Memory B cell (primary cell): Measurements from ENCODE around the gene IL6ST.
"Not testable (repeated sequence)": the region's sequence is repeated elsewhere in the genome, so short reads cannot be mapped to it uniquely, and the experiment has no call there.

Experiments
- ATAC-seq: fragments of 150-1000 bp; cut with Tn5 transposase; 2 replicates; pipeline ENCODE4 v1.10.0; 2021; ENCODE audit warnings: low read depth, mild to moderate bottlenecking, moderate library complexity
- DNase-seq, 2 donors: peaks; one replicate each; pipeline ENCODE4 v3.0.0; 2022; ENCODE audit warnings: low spot score in 2 of 2
- H3K27ac Mint-ChIP-seq: one replicate; pipeline ENCODE4 v1.8.0; 2022; ENCODE audit warnings: mild to moderate bottlenecking, moderate library complexity, mixed read lengths
- H3K27me3 Mint-ChIP-seq: one replicate; pipeline ENCODE4 v1.8.0; 2022; ENCODE audit warnings: mixed read lengths
- H3K36me3 Mint-ChIP-seq: one replicate; pipeline ENCODE4 v1.8.0; 2022; ENCODE audit warnings: mild to moderate bottlenecking, mixed read lengths
- H3K4me1 Mint-ChIP-seq: one replicate; pipeline ENCODE4 v1.8.0; 2022; ENCODE audit warnings: mixed read lengths
- H3K4me3 Mint-ChIP-seq: one replicate; pipeline ENCODE4 v1.8.0; 2022; ENCODE audit warnings: mild to moderate bottlenecking, moderate library complexity, mixed read lengths
- H3K9me3 Mint-ChIP-seq: one replicate; pipeline ENCODE4 v1.8.0; 2022; ENCODE audit warnings: mixed read lengths

Gene IL6ST

GRCh38 chr5:55969956-55970355, 24.8 kb downstream of the IL6ST start:
- Mint-ChIP-seq H3K4me1 (peaks cover 5% of the 10 kb centered on the region), H3K4me3 (no peak overlapping the region), H3K27ac (peak overlapping the region; percentile 13), H3K36me3 (peaks cover 15% of the 10 kb centered on the region), H3K27me3 (no peaks in the 10 kb centered on the region), H3K9me3 (no peaks in the 10 kb centered on the region)
- ATAC-seq (no peak), DNase-seq (no peak)

- peaks cover 15% of the 10 kb centered on the region for H3K36me3 Mint-ChIP-seq
- H3K27me3 Mint-ChIP-seq, result no peaks in the 10 kb centered on the region
- ATAC-seq (no peak), DNase-seq (no peak)
- no peaks in the 10 kb centered on the region for H3K9me3 Mint-ChIP-seq
- H3K27ac Mint-ChIP-seq, result no peak overlapping the region
- no peak overlapping the region for H3K4me3 Mint-ChIP-seq
- H3K4me1 Mint-ChIP-seq, result peaks cover 5% of the 10 kb centered on the region
Observed at GRCh38 chr5:55966284-55966683, 28.5 kb downstream of the IL6ST start.

- Mint-ChIP-seq H3K27me3 (no peaks in the 10 kb centered on the region), H3K4me1 (peaks cover 3% of the 10 kb centered on the region), H3K4me3 (no peak overlapping the region), H3K27ac (no peak overlapping the region), H3K9me3 (no peaks in the 10 kb centered on the region), H3K36me3 (peaks cover 13% of the 10 kb centered on the region)
- ATAC-seq (no peak), DNase-seq (no peak)
Observed at GRCh38 chr5:55965525-55965924, 29.2 kb downstream of the IL6ST start.

- H3K9me3 Mint-ChIP-seq, result no peaks in the 10 kb centered on the region
- no peaks in the 10 kb centered on the region for H3K27me3 Mint-ChIP-seq
- no peak overlapping the region for H3K4me3 Mint-ChIP-seq
- no peaks in the 10 kb centered on the region for H3K4me1 Mint-ChIP-seq
- ATAC-seq (no peak), DNase-seq (no peak)
- peaks cover 11% of the 10 kb centered on the region for H3K36me3 Mint-ChIP-seq
- no peak overlapping the region for H3K27ac Mint-ChIP-seq
Observed at GRCh38 chr5:55960779-55961178, 34.0 kb downstream of the IL6ST start.

GRCh38 chr5:55959208-55959607, 35.6 kb downstream of the IL6ST start:
- Mint-ChIP-seq H3K27me3 (no peaks in the 10 kb centered on the region), H3K36me3 (peaks cover 12% of the 10 kb centered on the region), H3K9me3 (no peaks in the 10 kb centered on the region), H3K4me3 (no peak overlapping the region), H3K4me1 (no peaks in the 10 kb centered on the region), H3K27ac (no peak overlapping the region)
- ATAC-seq, result no peak
- no peak for DNase-seq

- H3K36me3 Mint-ChIP-seq, DNase-seq, H3K9me3 Mint-ChIP-seq, H3K4me3 Mint-ChIP-seq, H3K27me3 Mint-ChIP-seq, H3K27ac Mint-ChIP-seq, H3K4me1 Mint-ChIP-seq, ATAC-seq: not testable (repeated sequence)
Observed at GRCh38 chr5:55941154-55941553, 53.6 kb downstream of the IL6ST start.

GRCh38 chr5:55937598-55937997, 57.2 kb downstream of the IL6ST start:
- not testable (repeated sequence) for H3K27ac Mint-ChIP-seq

GRCh38 chr5:55936100-55936693, 58.6 kb downstream of the IL6ST start:
- ATAC-seq (peak; percentile 90), DNase-seq (peak; percentile 62 to 69)
- no peak overlapping the region for H3K4me3 Mint-ChIP-seq
- no peak overlapping the region for H3K27ac Mint-ChIP-seq
- H3K4me1 Mint-ChIP-seq, result no peaks in the 10 kb centered on the region
- no peaks in the 10 kb centered on the region for H3K36me3 Mint-ChIP-seq
- H3K27me3 Mint-ChIP-seq, result no peaks in the 10 kb centered on the region
- no peaks in the 10 kb centered on the region for H3K9me3 Mint-ChIP-seq

More at GRCh38 chr5:55937598-55937997, 57.2 kb downstream of the IL6ST start:
- H3K4me1 Mint-ChIP-seq, H3K4me3 Mint-ChIP-seq, H3K27me3 Mint-ChIP-seq, DNase-seq, H3K9me3 Mint-ChIP-seq, ATAC-seq, H3K36me3 Mint-ChIP-seq: not testable (repeated sequence)

- no peak overlapping the region for H3K27ac Mint-ChIP-seq
- H3K4me1 Mint-ChIP-seq, result no peaks in the 10 kb centered on the region
- H3K36me3 Mint-ChIP-seq, result no peaks in the 10 kb centered on the region
Observed at GRCh38 chr5:55935371-55935770, 59.4 kb downstream of the IL6ST start.

GRCh38 chr5:55934720-55935119, 60.0 kb downstream of the IL6ST start:
- H3K27me3 Mint-ChIP-seq, result peaks cover 1% of the 10 kb centered on the region
- no peaks in the 10 kb centered on the region for H3K4me1 Mint-ChIP-seq
- H3K4me3 Mint-ChIP-seq, result no peak overlapping the region
- no peaks in the 10 kb centered on the region for H3K9me3 Mint-ChIP-seq
- ATAC-seq, result no peak
- H3K36me3 Mint-ChIP-seq, result no peaks in the 10 kb centered on the region
- DNase-seq, result no peak
- no peak overlapping the region for H3K27ac Mint-ChIP-seq

More at GRCh38 chr5:55935371-55935770, 59.4 kb downstream of the IL6ST start:
- no peak overlapping the region for H3K4me3 Mint-ChIP-seq
- ATAC-seq (no peak), DNase-seq (no peak)
- no peaks in the 10 kb centered on the region for H3K27me3 Mint-ChIP-seq
- H3K9me3 Mint-ChIP-seq, result no peaks in the 10 kb centered on the region

GRCh38 chr5:55934115-55934613, 60.6 kb downstream of the IL6ST start:
- H3K4me3 Mint-ChIP-seq, result no peak overlapping the region
- no peaks in the 10 kb centered on the region for H3K4me1 Mint-ChIP-seq
- ATAC-seq (no peak), DNase-seq (no peak)
- H3K27ac Mint-ChIP-seq, result no peak overlapping the region
- no peaks in the 10 kb centered on the region for H3K36me3 Mint-ChIP-seq
- H3K27me3 Mint-ChIP-seq, result peaks cover 1% of the 10 kb centered on the region
- no peaks in the 10 kb centered on the region for H3K9me3 Mint-ChIP-seq

GRCh38 chr5:55933377-55934114, 61.2 kb downstream of the IL6ST start:
- Mint-ChIP-seq H3K27me3 (peaks cover 1% of the 10 kb centered on the region), H3K9me3 (no peaks in the 10 kb centered on the region), H3K4me3 (no peak overlapping the region), H3K4me1 (no peaks in the 10 kb centered on the region), H3K27ac (no peak overlapping the region), H3K36me3 (no peaks in the 10 kb centered on the region)
- DNase-seq (no peak), ATAC-seq (no peak)

GRCh38 chr5:55932700-55933099, 62.1 kb downstream of the IL6ST start:
- H3K36me3 Mint-ChIP-seq, result no peaks in the 10 kb centered on the region
- no peak for ATAC-seq
- H3K27me3 Mint-ChIP-seq, result peaks cover 1% of the 10 kb centered on the region
- no peak overlapping the region for H3K27ac Mint-ChIP-seq
- no peaks in the 10 kb centered on the region for H3K4me1 Mint-ChIP-seq
- no peaks in the 10 kb centered on the region for H3K9me3 Mint-ChIP-seq
- DNase-seq, result no peak
- no peak overlapping the region for H3K4me3 Mint-ChIP-seq

GRCh38 chr5:55929020-55929799, 65.6 kb downstream of the IL6ST start:
- H3K9me3 Mint-ChIP-seq, result peaks cover 2% of the 10 kb centered on the region
- H3K27me3 Mint-ChIP-seq, result peaks cover 5% of the 10 kb centered on the region
- H3K4me1 Mint-ChIP-seq, result no peaks in the 10 kb centered on the region
- DNase-seq (no peak), ATAC-seq (no peak)
- H3K4me3 Mint-ChIP-seq, result no peak overlapping the region
- H3K27ac Mint-ChIP-seq, result no peak overlapping the region
- H3K36me3 Mint-ChIP-seq, result no peaks in the 10 kb centered on the region
